H1 (cell line): ENCODE measurements around the gene TMEM253. TPM values are rescaled to one million over a fixed set of nuclear protein-coding genes. Genes with fewer than 3 reads are reported as not detected.

Experiments used
- SP4 ChIP-seq: IDR thresholded peaks from 2 replicates; pipeline ENCODE4 v1.6.1; 2012; ENCODE audit warnings: low read length, inconsistent platforms
- polyA plus RNA-seq, 7 experiments: library from polyadenylated mRNA; depleted of rRNA in 3 of 7; stranded (reverse) in 5 of 7; unstranded in 2 of 7; fragments of >200 nt in 5 of 7; fragments of 200-250 nt in 2 of 7; gene quantifications; 1 replicate in 5 of 7; 2 replicates in 1 of 7; 4 replicates in 1 of 7; pipeline versions ENCODE4 v1.2.1 to v1.2.3, GENCODE V29; 2011 to 2013; ENCODE audit warnings: missing spikeins in 2 of 7, mixed read lengths in 2 of 7
- total RNA-seq: library from RNA; stranded (reverse); fragmentation: NEBNext Ultra II Directional; extraction: Animal tissue kit (Norgen Biotek cat#: 25700); gene quantifications from 2 replicates; pipeline ENCODE4 v1.2.1, GENCODE V29; 2021

The TMEM253 gene
- total and polyA plus RNA-seq, 2 of the 8 experiments (the other 6 are each of a cell fraction or from before 2014, with no cell fraction given), result 1.9 to 2.2 TPM

DNA sequence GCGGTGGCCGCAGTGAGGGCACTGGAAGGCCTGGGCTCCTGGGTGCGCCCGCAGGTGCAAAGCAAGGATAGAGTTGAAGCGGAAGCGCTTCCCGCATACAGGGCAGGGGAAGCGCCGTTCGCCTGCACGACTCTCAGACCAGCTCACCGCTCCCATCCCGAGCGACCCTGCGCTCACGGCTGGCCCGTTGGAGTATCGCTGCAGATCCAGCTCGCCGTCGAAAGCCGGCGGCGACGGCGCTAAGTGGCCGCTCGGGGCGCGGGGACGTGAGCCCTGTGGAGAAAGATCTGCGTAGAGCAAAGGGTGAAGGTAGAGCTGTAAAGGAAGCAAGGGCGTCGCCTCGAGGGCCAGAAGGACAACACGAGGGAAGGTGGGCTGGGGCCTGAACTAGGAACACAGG lies 7.8 kb upstream of the TMEM253 start (continued):
- no peak for TF ChIP-seq SP4
